NCI-H1105 treated with DMSO at 0.1 percent for 48 hours (cell line): ENCODE data around the gene TNFAIP8L2.

ENCODE experiments used
- DNase-seq: peaks from one replicate; lab custom pipeline; 2025; lab: John Stamatoyannopoulos, UW

TNFAIP8L2 gene

GRCh38 chr1:151156515-151156819 lies at the start of gene TNFAIP8L2:
TSS of gene TNFAIP8L2 (plus strand) at chr1:151156649. CDS start at chr1:151158698, 2,049 bp downstream.
- no peak for DNase-seq

DNA sequence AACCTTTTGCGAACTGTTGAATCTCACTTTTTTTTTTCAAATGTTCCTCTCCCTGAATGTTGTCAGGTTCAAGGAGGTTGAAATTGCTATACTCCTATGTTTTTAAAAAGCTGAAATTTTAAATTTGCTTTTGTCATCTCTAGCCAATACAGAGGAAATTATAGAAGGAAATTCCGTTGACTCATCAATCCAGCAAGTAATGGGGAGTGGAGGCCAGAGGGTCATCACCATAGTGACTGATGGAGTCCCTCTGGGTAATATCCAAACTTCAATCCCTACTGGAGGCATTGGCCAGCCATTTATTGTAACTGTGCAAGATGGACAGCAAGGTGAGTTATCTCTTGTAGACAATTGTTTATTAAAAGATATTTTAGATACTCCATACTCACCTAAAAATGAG lies 49.6 kb upstream of the TNFAIP8L2 start:
- DNase-seq = no peak

DNA sequence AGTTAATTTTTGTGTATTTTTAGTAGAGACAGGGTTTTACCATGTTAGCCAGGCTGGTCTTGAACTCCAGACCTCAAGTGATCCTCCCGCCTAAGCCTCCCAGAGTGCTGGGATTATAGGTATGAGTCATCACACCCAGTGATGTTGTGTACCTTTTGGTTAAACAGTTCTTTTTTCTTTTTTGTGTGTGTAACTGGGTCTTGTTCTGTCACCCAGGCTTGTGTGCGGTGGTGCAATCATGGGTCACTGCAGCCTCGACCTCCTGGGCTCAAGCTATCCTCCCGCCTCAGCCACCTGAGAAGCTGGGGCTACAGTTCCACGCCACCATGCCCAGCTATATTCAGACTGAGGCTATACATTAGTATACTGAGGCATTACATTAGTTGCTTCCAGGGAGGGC lies 48.1 kb upstream of the TNFAIP8L2 start:
- DNase-seq = no peak

GRCh38 chr1:151113877-151114276 lies 42.6 kb upstream of the TNFAIP8L2 start:
- no peak for DNase-seq

DNA sequence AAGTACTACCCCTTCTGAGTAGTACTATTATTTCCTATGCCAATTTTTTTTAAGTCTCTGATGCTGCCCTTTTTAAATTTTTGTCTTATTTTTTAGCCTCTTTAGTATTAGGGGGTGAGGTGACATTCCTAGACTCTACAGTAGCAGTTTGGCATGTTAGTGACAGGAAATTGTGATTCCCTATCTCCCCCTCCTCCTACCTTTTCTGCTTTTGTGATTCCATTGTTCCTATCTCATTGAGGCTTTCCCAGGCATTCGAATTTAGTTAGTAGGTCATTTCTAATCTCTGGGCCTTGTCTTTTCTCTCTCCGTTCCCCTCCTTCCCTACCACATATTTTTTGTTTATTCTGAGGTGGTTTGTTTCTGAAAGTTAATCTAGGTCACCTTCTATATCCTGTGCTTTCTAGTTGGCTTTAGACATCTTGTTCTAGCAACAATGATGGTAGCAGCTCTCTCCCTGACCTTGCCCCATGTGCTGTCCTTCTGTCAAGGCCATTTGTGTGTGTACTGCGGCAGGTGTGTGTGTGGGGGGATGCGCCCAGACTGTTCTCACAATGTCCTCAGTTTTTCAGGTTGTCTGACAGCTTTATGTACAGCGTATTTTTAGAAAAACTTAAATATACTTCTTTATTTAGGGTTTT lies 31.6 kb upstream of the TNFAIP8L2 start:
- DNase-seq = no peak

- DNase-seq = no peak
Observed at GRCh38 chr1:151128800-151129199, 27.6 kb upstream of the TNFAIP8L2 start.

GRCh38 chr1:151130987-151131586 lies 25.4 kb upstream of the TNFAIP8L2 start:
- DNase-seq = no peak

DNA sequence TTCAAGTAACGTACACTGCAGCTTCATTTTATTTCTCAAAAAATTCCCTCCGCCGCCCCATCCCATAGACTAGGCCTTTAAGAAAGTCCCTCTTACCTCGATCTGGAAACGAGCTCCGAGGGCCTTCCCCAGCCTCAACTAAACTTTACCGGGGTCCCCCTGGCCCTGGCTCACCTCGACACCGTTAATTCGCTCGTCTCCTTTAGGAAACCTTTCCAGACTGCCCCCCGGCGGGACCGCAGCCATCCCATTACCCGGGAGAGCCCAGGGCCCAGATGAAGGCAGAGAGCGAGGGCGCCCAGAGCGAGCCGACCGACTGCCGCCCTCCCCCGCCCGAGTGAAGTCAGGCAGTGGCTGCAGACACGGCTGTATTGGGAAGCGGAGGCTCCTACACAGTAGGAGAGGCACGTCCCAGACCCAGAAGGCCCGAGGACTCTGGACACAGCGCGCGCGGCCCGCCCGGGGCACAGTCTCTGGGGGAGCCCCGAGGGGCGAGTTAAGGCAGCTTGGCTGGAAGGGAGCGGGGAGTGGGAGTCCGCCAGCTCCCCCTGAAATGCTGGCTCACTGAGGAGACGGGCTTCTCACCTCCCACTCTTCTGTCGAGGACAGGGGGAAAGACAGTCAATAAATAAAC lies 24.6 kb upstream of the TNFAIP8L2 start:
- DNase-seq = no peak

- DNase-seq = no peak
Observed at GRCh38 chr1:151132335-151133017, 24.0 kb upstream of the TNFAIP8L2 start.

- DNase-seq = no peak
Observed at GRCh38 chr1:151133018-151133806, 23.2 kb upstream of the TNFAIP8L2 start.

GRCh38 chr1:151134396-151134795 lies 22.1 kb upstream of the TNFAIP8L2 start:
- DNase-seq = no peak

DNA sequence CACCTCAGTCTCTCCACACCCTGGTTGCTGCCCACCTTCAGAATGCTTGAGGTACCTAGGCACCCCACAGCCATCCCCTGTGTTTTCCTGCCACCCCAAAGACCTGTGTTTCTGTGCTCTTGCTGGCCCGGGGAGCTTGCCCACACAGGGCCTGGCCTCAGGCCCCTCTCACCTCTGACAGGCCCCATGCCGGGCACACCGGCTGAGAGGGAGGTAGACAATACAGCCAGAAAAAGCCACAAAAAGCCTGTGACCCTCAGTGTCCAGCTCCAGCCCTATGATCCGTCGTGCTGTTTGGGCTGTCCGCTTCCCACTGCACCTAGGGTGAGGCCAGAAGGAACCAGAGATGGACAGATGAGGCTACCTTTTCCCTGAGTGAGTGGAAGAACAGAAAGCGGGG lies 21.5 kb upstream of the TNFAIP8L2 start:
- DNase-seq = no peak

GRCh38 chr1:151135433-151136385 lies 20.7 kb upstream of the TNFAIP8L2 start:
- DNase-seq = no peak

GRCh38 chr1:151137789-151138188 lies 18.7 kb upstream of the TNFAIP8L2 start:
- no peak for DNase-seq

- no peak for DNase-seq
Observed at GRCh38 chr1:151142411-151143056, 13.9 kb upstream of the TNFAIP8L2 start.

DNA sequence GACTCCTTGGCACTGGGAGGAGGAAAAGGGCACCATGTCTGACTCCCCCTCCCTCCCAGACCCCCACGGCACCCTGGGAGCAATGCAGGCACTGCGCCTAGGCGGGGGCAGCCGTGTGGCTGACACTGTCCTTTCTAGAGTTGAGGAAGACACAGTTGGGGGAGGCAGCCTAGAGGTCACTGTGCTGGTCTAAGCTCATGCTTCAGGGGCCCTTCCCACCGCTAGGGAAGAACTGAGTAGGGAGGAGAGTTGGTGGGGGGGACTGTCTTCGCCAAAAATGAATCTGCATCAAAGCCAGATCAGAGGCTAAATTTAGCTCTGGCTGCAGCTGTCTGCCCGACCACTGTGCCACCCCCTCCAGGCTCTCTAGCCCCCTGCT lies 13.4 kb upstream of the TNFAIP8L2 start:
- no peak for DNase-seq

DNA sequence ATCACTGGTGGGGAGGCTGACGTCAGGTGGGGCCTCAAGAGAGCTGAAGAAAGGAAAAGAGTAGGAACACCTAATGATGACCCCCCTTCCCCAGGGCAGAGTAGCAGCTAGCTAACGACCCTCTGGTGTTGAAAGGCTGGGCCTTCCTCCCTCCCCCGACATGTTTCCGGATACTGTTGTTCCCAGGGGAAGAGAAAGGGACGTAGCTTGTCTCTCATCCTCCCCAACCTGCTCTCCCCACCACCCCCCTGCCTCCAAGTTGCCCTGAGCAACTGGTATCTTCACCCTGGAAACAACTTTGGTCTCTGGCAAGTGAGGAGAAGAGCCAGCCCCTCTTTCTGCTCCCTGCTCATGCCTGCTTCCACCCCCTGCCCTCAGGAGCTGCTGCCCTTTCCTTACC lies 12.5 kb upstream of the TNFAIP8L2 start:
- DNase-seq = no peak

- no peak for DNase-seq
Observed at GRCh38 chr1:151144474-151145303, 11.8 kb upstream of the TNFAIP8L2 start.

DNA sequence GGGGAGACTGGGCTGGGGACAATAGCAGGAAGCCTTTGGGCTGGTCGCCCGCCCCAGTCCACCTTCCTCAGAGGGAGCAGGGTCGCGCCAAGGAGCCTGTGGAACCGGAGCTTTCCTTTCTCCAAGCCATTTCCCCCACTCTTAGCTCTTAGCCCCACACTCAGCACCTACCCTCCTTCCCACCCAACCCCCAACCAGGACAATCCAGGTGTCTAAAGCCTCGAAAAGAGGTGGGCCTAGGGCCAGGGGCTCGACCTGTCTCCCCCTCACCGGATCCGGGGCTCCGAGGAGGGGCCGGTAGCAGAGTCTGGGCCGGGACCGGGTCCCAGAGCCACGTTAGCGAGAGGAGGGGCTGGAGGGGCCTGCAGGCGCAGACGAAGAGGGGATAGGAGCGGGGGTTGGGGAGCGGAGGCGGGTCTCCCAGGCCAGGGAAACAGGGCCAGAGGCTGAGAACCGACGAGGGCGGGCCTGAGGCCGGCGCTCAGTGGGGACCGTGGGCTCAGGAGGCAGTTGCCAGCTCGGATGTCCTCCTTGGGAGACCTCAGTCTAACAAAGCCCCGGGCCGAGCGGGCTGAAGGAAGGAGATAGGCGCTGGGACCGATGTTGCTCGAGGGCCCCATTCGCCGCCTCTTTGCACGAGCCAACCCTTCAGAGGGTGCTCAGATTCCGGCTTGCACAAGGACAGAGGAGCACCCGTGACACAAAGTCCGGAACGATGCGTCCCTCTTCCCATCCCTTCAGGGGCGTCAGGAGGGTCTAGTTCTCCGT lies 11.0 kb upstream of the TNFAIP8L2 start:
- no peak for DNase-seq
